Breast epithelium (tissue), 4 donors: ENCODE data around the gene PROX2. TPM values are rescaled to one million over a fixed set of nuclear protein-coding genes. Genes with fewer than 3 reads are reported as not detected.
A peak's percentile ranks its signal among the peaks of the same experiment; 100 is the strongest.

Source experiments
- DNase-seq, 2 donors: peaks; one replicate each; pipeline ENCODE4 v3.0.0-alpha.2; 2019; ENCODE audit warnings: low spot score in 2 of 2
- H3K27ac ChIP-seq, 2 donors: fragments of 200-600 bp; sonication (generic) in 1 of 2; one replicate each; pipeline ENCODE4 v1.5.1; 2016 to 2019; ENCODE audit warnings: mild to moderate bottlenecking in 1 of 2
- H3K27me3 ChIP-seq, 2 donors: fragments of 200-600 bp; sonication (generic) in 1 of 2; one replicate each; pipeline versions ENCODE4 v1.5.1 to v1.6.0; 2017 to 2019; ENCODE audit warnings: control low read depth in 1 of 2, mild to moderate bottlenecking in 1 of 2
- H3K36me3 ChIP-seq: fragments of 200-600 bp; one replicate; pipeline ENCODE4 v1.5.1; 2019
- H3K4me1 ChIP-seq, 2 donors: fragments of 200-600 bp; sonication (generic); one replicate each; pipeline ENCODE4 v1.5.1; 2016 to 2019; ENCODE audit warnings: control low read depth in 1 of 2
- H3K4me3 ChIP-seq, 3 donors: fragments of 200-600 bp; sonication (generic); 1 replicate in 2 of 3; 2 replicates in 1 of 3; pipeline ENCODE4 v1.5.1; 2016 to 2019; ENCODE audit warnings: mild to moderate bottlenecking in 3 of 3, moderate library complexity in 2 of 3
- H3K9me3 ChIP-seq, 2 donors: fragments of 200-600 bp; sonication (generic) in 1 of 2; one replicate each; pipeline ENCODE4 v1.5.1; 2016 to 2019; ENCODE audit warnings: control low read depth in 1 of 2
- CTCF ChIP-seq, 3 donors: fragments of 450-650 bp; IDR thresholded peaks; one replicate each; pipeline ENCODE4 v1.5.1; 2016 to 2017; ENCODE audit warnings: antibody characterized with exemption in 3 of 3, mild to moderate bottlenecking in 3 of 3, moderate library complexity in 3 of 3
- POLR2A ChIP-seq: fragments of 450-650 bp; IDR thresholded peaks from one replicate; pipeline ENCODE4 v1.6.1; 2016; ENCODE audit warnings: antibody characterized with exemption, mild to moderate bottlenecking, moderate library complexity
- POLR2AphosphoS5 ChIP-seq, 3 donors: sonication (generic); formaldehyde crosslinking; IDR thresholded peaks; one replicate each; pipeline ENCODE4 v1.6.1; 2017; ENCODE audit warnings: antibody characterized with exemption in 3 of 3
- intact Hi-C: fragments of 100-400 bp; cut with DNase I; formaldehyde crosslinking; loops from one replicate; pipeline ENCODE4 v1.15.1; 2023; ENCODE audit warnings: low total_unique reads
- total RNA-seq, 3 donors: library from RNA; depleted of rRNA; stranded (reverse); fragments of >200 nt; gene quantifications; one replicate each; pipeline ENCODE4 v1.1.0, GENCODE V29; 2016

Gene PROX2
- total RNA-seq: not detected

GRCh38 chr14:74875941-74876913 lies at the start of gene PROX2:
PROX2 (minus strand) TSS chr14:74876145; CDS start chr14:74863834, 12,311 bp downstream.
- no peak within 1 kb of the TSS for H3K27ac ChIP-seq
- intact Hi-C loops: loop anchor here (2.0 kb wide), 1 partner anchor 79 kb away; no protein-coding TSS in a partner anchor

GRCh38 chr14:74924061-74924460 lies 48.1 kb upstream of the PROX2 start:
- Histone ChIP-seq H3K36me3 (no peaks in the 10 kb centered on the region), H3K4me3 (no peak overlapping the region), H3K9me3 (no peaks in the 10 kb centered on the region), H3K4me1 (no peaks in the 10 kb centered on the region), H3K27me3 (no peaks in the 10 kb centered on the region), H3K27ac (no peak overlapping the region)
- intact Hi-C loops: no loop called here
- TF ChIP-seq POLR2AphosphoS5 (IDR thresholded peaks at IDR 0.05) (no peak), POLR2A (no peak), CTCF (IDR thresholded peaks at IDR 0.05) (no peak)
- no peak for DNase-seq

More at GRCh38 chr14:74875941-74876913, at the start of gene PROX2:
- H3K27me3 ChIP-seq: no peaks in the 10 kb centered on the region
- DNase-seq: no peak
- no peaks in the 10 kb centered on the region for H3K36me3 ChIP-seq
- no peaks in the 10 kb centered on the region for H3K9me3 ChIP-seq
- TF ChIP-seq POLR2AphosphoS5 (IDR thresholded peaks at IDR 0.05): no peak
- TF ChIP-seq POLR2A: no peak
- H3K4me3 ChIP-seq: no peak within 1 kb of the TSS
- no peaks in the 10 kb centered on the region for H3K4me1 ChIP-seq

GRCh38 chr14:74922752-74923401 lies 46.9 kb upstream of the PROX2 start, which contains the start of gene RPS6KL1:
RPS6KL1 (minus strand) TSS chr14:74923260; CDS start chr14:74921541, 1,719 bp downstream.
- Histone ChIP-seq H3K4me3 (peak within 1 kb of the TSS; percentile 47 to 73 (median 59)), H3K27me3 (no peaks in the 10 kb centered on the region), H3K4me1 (peaks cover 6 to 8% of the 10 kb centered on the region in 2 donors), H3K9me3 (no peaks in the 10 kb centered on the region), H3K36me3 (no peaks in the 10 kb centered on the region), H3K27ac (peak within 1 kb of the TSS; percentile 62 to 68)
- TF ChIP-seq POLR2AphosphoS5 (IDR thresholded peaks at IDR 0.05) (peak; percentile 19 to 63 (median 23)), CTCF (IDR thresholded peaks at IDR 0.05) (no peak)
- intact Hi-C loops: no loop called here
- DNase-seq: peak; percentile 75 to 82

GRCh38 chr14:74921987-74922751 lies 46.2 kb upstream of the PROX2 start:
- TF ChIP-seq POLR2AphosphoS5 (IDR thresholded peaks at IDR 0.05): no peak
- TF ChIP-seq CTCF (IDR thresholded peaks at IDR 0.05): no peak
- no peak for TF ChIP-seq POLR2A
- H3K27ac ChIP-seq: peak overlapping the region; percentile 62 to 68
- H3K4me3 ChIP-seq: peak overlapping the region; percentile 47 to 73 (median 59)
- no peaks in the 10 kb centered on the region for H3K9me3 ChIP-seq
- intact Hi-C loops: no loop called here
- no peaks in the 10 kb centered on the region for H3K27me3 ChIP-seq
- no peaks in the 10 kb centered on the region for H3K36me3 ChIP-seq
- H3K4me1 ChIP-seq: peaks cover 6 to 14% of the 10 kb centered on the region in 2 donors
- DNase-seq: no peak

- H3K36me3 ChIP-seq: no peaks in the 10 kb centered on the region
- DNase-seq: no peak
- H3K27me3 ChIP-seq: no peaks in the 10 kb centered on the region
- H3K4me1 ChIP-seq: peaks cover 6 to 19% of the 10 kb centered on the region in 2 donors
- intact Hi-C loops: no loop called here
- no peak overlapping the region for H3K4me3 ChIP-seq
- TF ChIP-seq POLR2A: no peak
- TF ChIP-seq POLR2AphosphoS5 (IDR thresholded peaks at IDR 0.05): no peak
- no peak for TF ChIP-seq CTCF (IDR thresholded peaks at IDR 0.05)
- H3K9me3 ChIP-seq: no peaks in the 10 kb centered on the region
- H3K27ac ChIP-seq: no peak overlapping the region
These were observed 45.2 kb upstream of the PROX2 start for GRCh38 chr14:74921053-74921620.
